ENCODE results near the gene LRP5.
"Not testable (repeated sequence)": the region's sequence is repeated elsewhere in the genome, so short reads cannot be mapped to it uniquely, and the experiment has no call there.

LRP5 gene

DNA sequence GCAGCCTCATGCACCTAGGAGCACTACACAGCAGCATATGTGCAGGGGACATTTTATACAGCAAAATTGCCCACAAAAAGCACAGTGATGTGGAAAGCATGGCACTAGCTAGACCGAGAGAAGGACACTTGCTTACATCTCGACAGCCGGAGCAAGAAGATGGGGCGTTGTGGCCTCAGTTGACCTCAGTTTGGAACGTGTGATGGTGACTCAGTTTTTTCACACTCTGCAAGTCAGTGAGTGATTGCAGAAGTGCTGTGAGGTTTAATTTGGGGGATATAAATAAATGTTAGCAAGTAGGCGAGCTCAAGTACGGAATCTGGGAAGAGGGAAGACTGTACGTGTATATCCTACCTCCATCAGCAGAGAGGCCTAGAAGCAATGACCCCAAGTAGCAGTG lies 23.3 kb downstream of the LRP5 start:
- H3K27me3 ChIP-seq (replicated peaks; ENCODE audit: control insufficient read depth, insufficient read depth, low read length), result no peaks in the 10 kb centered on the region
- H3K36me3 ChIP-seq (ENCODE audit: control insufficient read depth, insufficient read depth, low read length, severe bottlenecking), result no peaks in the 10 kb centered on the region
- peaks cover 44% of the 10 kb centered on the region for H3K4me1 ChIP-seq (ENCODE audit: control insufficient read depth, insufficient read depth, low read length)
- H3K9me3 ChIP-seq (ENCODE audit: control insufficient read depth, low read length), result no peaks in the 10 kb centered on the region
- no peak overlapping the region for H3K4me3 ChIP-seq (ENCODE audit: low read length)
- no peak overlapping the region for H3K9ac ChIP-seq (ENCODE audit: low read length)
- no peak for DNase-seq (ENCODE audit: low read depth)

GRCh38 chr11:68336716-68337115 lies 24.3 kb downstream of the LRP5 start:
- no peak for DNase-seq (ENCODE audit: low read depth)
- peaks cover 54% of the 10 kb centered on the region for H3K4me1 ChIP-seq (ENCODE audit: control insufficient read depth, insufficient read depth, low read length)
- H3K27me3 ChIP-seq (replicated peaks; ENCODE audit: control insufficient read depth, insufficient read depth, low read length), result no peaks in the 10 kb centered on the region
- no peak overlapping the region for H3K9ac ChIP-seq (ENCODE audit: low read length)
- no peaks in the 10 kb centered on the region for H3K36me3 ChIP-seq (ENCODE audit: control insufficient read depth, insufficient read depth, low read length, severe bottlenecking)
- H3K4me3 ChIP-seq (ENCODE audit: low read length), result no peak overlapping the region
- no peaks in the 10 kb centered on the region for H3K9me3 ChIP-seq (ENCODE audit: control insufficient read depth, low read length)

DNA sequence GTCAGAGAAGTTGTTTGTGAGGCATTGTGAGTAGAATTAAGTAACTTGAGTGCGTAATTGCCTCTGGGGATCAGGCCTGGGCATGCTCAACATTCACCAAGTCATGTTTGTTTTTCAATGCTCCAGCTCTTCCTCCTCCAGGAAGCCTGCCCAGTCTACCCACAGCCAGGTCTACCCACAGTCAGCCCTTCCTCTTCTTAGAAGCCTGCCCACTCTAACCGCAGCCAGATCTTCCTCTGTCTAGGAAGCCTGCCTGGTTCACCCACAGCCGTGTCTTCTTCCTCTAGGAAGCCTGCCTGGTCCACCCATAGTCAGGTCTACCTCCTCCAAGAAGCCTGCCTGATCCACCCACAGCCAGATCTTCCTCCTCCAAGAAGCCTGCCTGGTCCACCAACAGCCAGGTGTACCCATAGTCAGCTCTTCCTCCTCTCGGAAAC lies 25.0 kb downstream of the LRP5 start:
- no peaks in the 10 kb centered on the region for H3K36me3 ChIP-seq (ENCODE audit: control insufficient read depth, insufficient read depth, low read length, severe bottlenecking)
- no peak for DNase-seq (ENCODE audit: low read depth)
- H3K4me1 ChIP-seq (ENCODE audit: control insufficient read depth, insufficient read depth, low read length), result peaks cover 56% of the 10 kb centered on the region
- no peaks in the 10 kb centered on the region for H3K9me3 ChIP-seq (ENCODE audit: control insufficient read depth, low read length)
- no peaks in the 10 kb centered on the region for H3K27me3 ChIP-seq (replicated peaks; ENCODE audit: control insufficient read depth, insufficient read depth, low read length)
- H3K9ac ChIP-seq (ENCODE audit: low read length), result no peak overlapping the region
- no peak overlapping the region for H3K4me3 ChIP-seq (ENCODE audit: low read length)

- H3K4me3 ChIP-seq (ENCODE audit: low read length), result peak overlapping the region; percentile 24
- H3K27me3 ChIP-seq (replicated peaks; ENCODE audit: control insufficient read depth, insufficient read depth, low read length), result no peaks in the 10 kb centered on the region
- peak; percentile 70 for DNase-seq (ENCODE audit: low read depth)
- peak overlapping the region; percentile 65 for H3K9ac ChIP-seq (ENCODE audit: low read length)
- H3K9me3 ChIP-seq (ENCODE audit: control insufficient read depth, low read length), result no peaks in the 10 kb centered on the region
- peaks cover 56% of the 10 kb centered on the region for H3K4me1 ChIP-seq (ENCODE audit: control insufficient read depth, insufficient read depth, low read length)
- H3K36me3 ChIP-seq (ENCODE audit: control insufficient read depth, insufficient read depth, low read length, severe bottlenecking), result no peaks in the 10 kb centered on the region
Observed at GRCh38 chr11:68338051-68338780, 25.8 kb downstream of the LRP5 start.

- Histone ChIP-seq H3K27me3 (replicated peaks; ENCODE audit: control insufficient read depth, insufficient read depth, low read length) (no peaks in the 10 kb centered on the region), H3K9me3 (ENCODE audit: control insufficient read depth, low read length) (no peaks in the 10 kb centered on the region), H3K9ac (ENCODE audit: low read length) (no peak overlapping the region), H3K4me3 (ENCODE audit: low read length) (no peak overlapping the region), H3K4me1 (ENCODE audit: control insufficient read depth, insufficient read depth, low read length) (peaks cover 56% of the 10 kb centered on the region), H3K36me3 (ENCODE audit: control insufficient read depth, insufficient read depth, low read length, severe bottlenecking) (no peaks in the 10 kb centered on the region)
- DNase-seq (ENCODE audit: low read depth), result no peak
Observed at GRCh38 chr11:68340003-68340767, 27.8 kb downstream of the LRP5 start.

DNA sequence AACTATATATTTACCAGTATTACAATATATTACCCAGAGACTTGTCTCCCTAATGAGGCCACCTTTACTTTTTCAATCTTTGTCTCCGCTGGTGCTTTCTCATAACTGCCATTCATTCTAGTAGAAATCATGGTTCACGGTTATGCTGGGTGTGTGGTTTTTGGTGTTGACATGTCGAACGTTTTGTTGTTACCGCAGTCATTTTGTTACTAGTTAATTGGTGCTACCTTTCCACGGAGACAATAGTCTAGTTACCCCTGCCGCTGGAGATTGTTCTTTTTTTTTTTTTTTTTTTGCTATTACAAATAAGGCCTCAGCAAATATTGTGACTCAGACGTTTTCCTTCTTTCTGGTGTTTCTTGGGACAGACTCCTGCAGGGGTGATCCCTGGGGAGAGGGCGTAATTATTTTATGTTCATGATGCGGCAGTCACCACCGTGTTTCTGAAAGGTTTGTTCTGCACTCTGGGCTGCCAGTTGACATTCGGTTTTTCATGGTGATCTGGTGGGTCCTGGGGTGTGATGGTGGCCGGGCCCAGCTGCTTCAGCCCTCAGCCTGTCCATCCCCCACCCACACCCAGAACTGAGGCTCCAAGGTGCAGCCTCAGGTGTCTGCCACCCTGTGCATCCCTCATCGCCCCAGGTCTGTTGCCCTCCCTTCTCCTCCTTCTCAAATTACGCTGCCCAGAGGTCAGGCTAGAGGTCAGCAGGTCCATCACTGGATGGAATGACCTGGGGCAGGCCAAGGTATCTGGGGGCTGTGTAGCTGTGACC lies 28.6 kb downstream of the LRP5 start:
- peaks cover 51% of the 10 kb centered on the region for H3K4me1 ChIP-seq (ENCODE audit: control insufficient read depth, insufficient read depth, low read length)
- no peaks in the 10 kb centered on the region for H3K27me3 ChIP-seq (replicated peaks; ENCODE audit: control insufficient read depth, insufficient read depth, low read length)
- H3K9ac ChIP-seq (ENCODE audit: low read length), result peak overlapping the region; percentile 26
- H3K4me3 ChIP-seq (ENCODE audit: low read length), result peak overlapping the region; percentile 18
- peaks cover 6% of the 10 kb centered on the region for H3K9me3 ChIP-seq (ENCODE audit: control insufficient read depth, low read length)
- no peaks in the 10 kb centered on the region for H3K36me3 ChIP-seq (ENCODE audit: control insufficient read depth, insufficient read depth, low read length, severe bottlenecking)
- DNase-seq (ENCODE audit: low read depth), result no peak

GRCh38 chr11:68341557-68342458 lies 29.4 kb downstream of the LRP5 start:
- peaks cover 58% of the 10 kb centered on the region for H3K4me1 ChIP-seq (ENCODE audit: control insufficient read depth, insufficient read depth, low read length)
- no peaks in the 10 kb centered on the region for H3K36me3 ChIP-seq (ENCODE audit: control insufficient read depth, insufficient read depth, low read length, severe bottlenecking)
- DNase-seq (ENCODE audit: low read depth), result no peak
- peak overlapping the region; percentile 26 for H3K9ac ChIP-seq (ENCODE audit: low read length)
- H3K27me3 ChIP-seq (replicated peaks; ENCODE audit: control insufficient read depth, insufficient read depth, low read length), result no peaks in the 10 kb centered on the region
- peak overlapping the region; percentile 18 for H3K4me3 ChIP-seq (ENCODE audit: low read length)
- peaks cover 7% of the 10 kb centered on the region for H3K9me3 ChIP-seq (ENCODE audit: control insufficient read depth, low read length)

DNA sequence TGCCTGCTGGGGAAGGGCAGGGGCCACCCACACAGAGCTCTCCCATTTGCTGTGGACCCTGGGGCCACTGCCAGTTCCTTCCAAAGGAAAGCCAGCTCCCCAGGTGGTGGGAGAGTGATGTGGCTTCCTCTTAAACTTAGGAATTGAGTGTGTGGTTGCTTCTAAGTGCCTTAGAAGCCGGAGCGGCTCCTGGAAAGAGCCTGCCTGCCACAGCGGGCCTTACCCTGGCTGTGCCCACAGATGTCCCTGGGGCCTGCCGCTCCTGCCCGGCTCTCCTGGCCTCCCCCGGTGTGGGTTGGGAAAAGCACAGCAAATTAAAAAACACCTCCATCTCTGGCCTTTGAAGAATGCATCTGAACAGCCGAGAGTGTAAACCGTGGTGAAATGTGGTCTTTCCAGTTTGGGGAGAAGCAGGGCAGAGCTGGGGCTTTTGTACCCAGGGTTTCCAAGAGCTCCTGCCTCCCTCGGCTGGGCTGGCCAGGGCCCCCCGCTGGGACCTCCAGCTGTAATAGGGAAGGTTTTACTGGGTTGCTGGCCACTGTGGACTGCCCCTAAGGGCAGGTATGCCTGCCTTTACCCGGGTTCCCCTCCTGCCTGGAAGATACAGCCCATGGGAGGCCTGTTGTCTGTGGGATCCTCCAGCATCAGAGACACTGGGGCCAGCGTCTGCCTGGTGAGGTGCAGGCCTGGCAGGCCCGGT lies 30.2 kb downstream of the LRP5 start:
- DNase-seq (ENCODE audit: low read depth), result peak; percentile 10
- no peak overlapping the region for H3K4me3 ChIP-seq (ENCODE audit: low read length)
- no peaks in the 10 kb centered on the region for H3K27me3 ChIP-seq (replicated peaks; ENCODE audit: control insufficient read depth, insufficient read depth, low read length)
- peaks cover 55% of the 10 kb centered on the region for H3K4me1 ChIP-seq (ENCODE audit: control insufficient read depth, insufficient read depth, low read length)
- H3K9me3 ChIP-seq (ENCODE audit: control insufficient read depth, low read length), result peaks cover 7% of the 10 kb centered on the region
- H3K9ac ChIP-seq (ENCODE audit: low read length), result no peak overlapping the region
- no peaks in the 10 kb centered on the region for H3K36me3 ChIP-seq (ENCODE audit: control insufficient read depth, insufficient read depth, low read length, severe bottlenecking)

DNA sequence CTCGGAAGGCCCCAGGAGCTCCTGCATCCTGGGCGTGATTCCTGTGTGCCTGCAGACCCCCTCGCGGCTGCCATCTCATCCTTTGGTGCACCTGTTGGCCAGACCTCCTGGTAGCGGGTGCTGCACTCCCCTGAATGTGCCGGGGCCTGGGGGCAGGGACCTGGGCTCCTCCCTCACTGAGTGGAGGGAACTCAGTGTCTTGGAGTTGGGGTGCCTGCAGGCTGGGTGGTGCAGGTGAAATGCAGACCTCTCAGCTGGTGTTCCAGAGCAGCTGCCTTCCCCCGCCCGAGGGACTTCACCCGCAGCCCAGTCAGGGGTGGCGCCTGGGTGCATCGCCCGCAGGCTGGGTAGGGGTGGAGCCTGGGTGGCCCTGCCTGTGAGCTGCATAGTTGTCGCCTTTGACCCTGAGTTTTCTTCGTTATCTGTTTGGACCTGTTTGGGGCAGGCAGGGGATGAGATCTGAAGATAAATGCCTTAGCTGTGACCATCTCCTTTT lies 31.4 kb downstream of the LRP5 start:
- H3K9ac ChIP-seq (ENCODE audit: low read length), result no peak overlapping the region
- H3K27me3 ChIP-seq (replicated peaks; ENCODE audit: control insufficient read depth, insufficient read depth, low read length), result no peaks in the 10 kb centered on the region
- peaks cover 7% of the 10 kb centered on the region for H3K9me3 ChIP-seq (ENCODE audit: control insufficient read depth, low read length)
- no peaks in the 10 kb centered on the region for H3K36me3 ChIP-seq (ENCODE audit: control insufficient read depth, insufficient read depth, low read length, severe bottlenecking)
- H3K4me1 ChIP-seq (ENCODE audit: control insufficient read depth, insufficient read depth, low read length), result peaks cover 45% of the 10 kb centered on the region
- H3K4me3 ChIP-seq (ENCODE audit: low read length), result no peak overlapping the region
- DNase-seq (ENCODE audit: low read depth), result no peak

DNA sequence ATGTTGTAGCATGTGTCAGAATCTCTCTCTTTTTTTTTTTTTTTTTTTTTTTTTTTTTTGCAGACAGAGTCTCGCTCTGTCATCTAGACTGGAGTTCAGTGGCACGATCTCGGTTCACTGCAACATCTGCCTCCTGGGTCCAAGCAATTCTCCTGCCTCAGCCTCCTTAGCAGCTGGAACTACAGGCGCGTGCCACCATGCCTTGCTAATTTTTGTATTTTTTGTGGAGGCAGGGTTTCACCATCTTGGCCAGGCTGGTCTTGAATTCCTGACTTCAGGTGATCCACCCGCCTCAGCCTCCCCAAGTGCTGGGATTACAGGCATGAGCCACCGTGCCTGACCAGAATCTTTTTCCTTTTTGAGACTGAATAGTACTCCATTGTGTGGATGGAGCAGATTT lies 32.4 kb downstream of the LRP5 start:
- peaks cover 40% of the 10 kb centered on the region for H3K4me1 ChIP-seq (ENCODE audit: control insufficient read depth, insufficient read depth, low read length)
- not testable (repeated sequence) for H3K9ac ChIP-seq (ENCODE audit: low read length); H3K36me3 ChIP-seq (ENCODE audit: control insufficient read depth, insufficient read depth, low read length, severe bottlenecking); H3K4me3 ChIP-seq (ENCODE audit: low read length); DNase-seq (ENCODE audit: low read depth); H3K27me3 ChIP-seq (replicated peaks; ENCODE audit: control insufficient read depth, insufficient read depth, low read length); H3K9me3 ChIP-seq (ENCODE audit: control insufficient read depth, low read length)

All from adipocyte (in vitro differentiated cells).